Thoracic aorta (tissue), 2 donors: Measurements from ENCODE around the gene HSPB2. TPM values are rescaled to one million over a fixed set of nuclear protein-coding genes. Genes with fewer than 3 reads are reported as not detected.

ENCODE experiments used
- ATAC-seq: fragments of 150-250 bp; one replicate; pipeline ENCODE4 v1.8.0; 2017; ENCODE audit warnings: low read depth; ENCODE audit not compliant: insufficient number of reproducible peaks, low FRiP score
- DNase-seq: peaks from one replicate; pipeline ENCODE4 v3.0.0-alpha.2; 2020; ENCODE audit warnings: low spot score
- H3K27ac ChIP-seq, 2 donors: fragments of 200-600 bp; sonication (generic); 1 replicate in 1 of 2; 2 replicates in 1 of 2; pipeline ENCODE4 v1.5.1; 2016; ENCODE audit warnings: mild to moderate bottlenecking in 2 of 2, moderate library complexity in 2 of 2
- H3K27me3 ChIP-seq: fragments of 200-600 bp; sonication (generic); replicated peaks from 2 replicates; pipeline ENCODE4 v1.6.0; 2016; ENCODE audit warnings: mild to moderate bottlenecking; ENCODE audit not compliant: insufficient read depth
- H3K36me3 ChIP-seq: fragments of 200-600 bp; sonication (generic); one replicate; pipeline ENCODE4 v1.5.1; 2016
- H3K4me1 ChIP-seq, 2 donors: fragments of 200-600 bp; sonication (generic); 1 replicate in 1 of 2; 2 replicates in 1 of 2; pipeline versions ENCODE4 v1.5.1 to v1.6.0; 2016; ENCODE audit warnings: low read depth in 2 of 2, mild to moderate bottlenecking in 1 of 2; ENCODE audit not compliant: control insufficient read depth in 1 of 2
- H3K4me3 ChIP-seq: fragments of 200-600 bp; sonication (generic); 2 replicates; pipeline ENCODE4 v1.5.1; 2016; ENCODE audit warnings: mild to moderate bottlenecking
- H3K9me3 ChIP-seq: fragments of 200-600 bp; sonication (generic); 2 replicates; pipeline ENCODE4 v1.5.1; 2016
- total RNA-seq, 2 donors: library from RNA; depleted of rRNA; stranded (reverse); fragments of >200 nt; gene quantifications; one replicate each; pipeline versions ENCODE4 v1.1.0 to v1.2.3, GENCODE V29; 2016
- TF ChIP-seq, protein P1 (sequence below): fragments of 200-600 bp; sonication (generic); IDR thresholded peaks from one replicate; pipeline ENCODE4 v1.5.1; 2019; ENCODE audit warnings: antibody characterized with exemption

HSPB2 gene
- total RNA-seq, 2 donors from 2014 or later: 2.2 to 3.1 TPM

DNA sequence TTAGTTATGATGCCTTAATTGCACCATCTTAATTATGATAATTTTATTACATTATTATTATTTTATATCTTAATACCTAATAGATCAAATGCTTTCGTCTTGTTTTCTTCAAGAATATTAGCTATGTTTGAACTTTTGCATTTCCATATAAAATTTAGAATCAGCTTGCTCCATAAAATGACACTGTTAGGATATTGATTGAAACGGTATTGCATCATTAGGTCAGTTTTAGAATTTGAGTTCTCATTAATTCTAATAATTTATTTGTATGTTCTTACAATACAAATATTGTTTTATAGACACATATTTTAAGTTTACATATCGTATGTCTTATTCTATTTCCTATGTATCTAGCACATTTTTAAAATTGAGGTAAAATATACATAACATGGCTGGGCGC is 26.5 kb upstream of the HSPB2 start:
- H3K4me1 ChIP-seq: no peaks in the 10 kb centered on the region
- TF ChIP-seq, protein P1, sequence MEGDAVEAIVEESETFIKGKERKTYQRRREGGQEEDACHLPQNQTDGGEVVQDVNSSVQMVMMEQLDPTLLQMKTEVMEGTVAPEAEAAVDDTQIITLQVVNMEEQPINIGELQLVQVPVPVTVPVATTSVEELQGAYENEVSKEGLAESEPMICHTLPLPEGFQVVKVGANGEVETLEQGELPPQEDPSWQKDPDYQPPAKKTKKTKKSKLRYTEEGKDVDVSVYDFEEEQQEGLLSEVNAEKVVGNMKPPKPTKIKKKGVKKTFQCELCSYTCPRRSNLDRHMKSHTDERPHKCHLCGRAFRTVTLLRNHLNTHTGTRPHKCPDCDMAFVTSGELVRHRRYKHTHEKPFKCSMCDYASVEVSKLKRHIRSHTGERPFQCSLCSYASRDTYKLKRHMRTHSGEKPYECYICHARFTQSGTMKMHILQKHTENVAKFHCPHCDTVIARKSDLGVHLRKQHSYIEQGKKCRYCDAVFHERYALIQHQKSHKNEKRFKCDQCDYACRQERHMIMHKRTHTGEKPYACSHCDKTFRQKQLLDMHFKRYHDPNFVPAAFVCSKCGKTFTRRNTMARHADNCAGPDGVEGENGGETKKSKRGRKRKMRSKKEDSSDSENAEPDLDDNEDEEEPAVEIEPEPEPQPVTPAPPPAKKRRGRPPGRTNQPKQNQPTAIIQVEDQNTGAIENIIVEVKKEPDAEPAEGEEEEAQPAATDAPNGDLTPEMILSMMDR: no peak
- ATAC-seq (no peak), DNase-seq (no peak)
- H3K27me3 ChIP-seq: no peaks in the 10 kb centered on the region
- H3K36me3 ChIP-seq: no peaks in the 10 kb centered on the region
- H3K4me3 ChIP-seq: no peak overlapping the region
- no peak overlapping the region for H3K27ac ChIP-seq
- no peaks in the 10 kb centered on the region for H3K9me3 ChIP-seq

DNA sequence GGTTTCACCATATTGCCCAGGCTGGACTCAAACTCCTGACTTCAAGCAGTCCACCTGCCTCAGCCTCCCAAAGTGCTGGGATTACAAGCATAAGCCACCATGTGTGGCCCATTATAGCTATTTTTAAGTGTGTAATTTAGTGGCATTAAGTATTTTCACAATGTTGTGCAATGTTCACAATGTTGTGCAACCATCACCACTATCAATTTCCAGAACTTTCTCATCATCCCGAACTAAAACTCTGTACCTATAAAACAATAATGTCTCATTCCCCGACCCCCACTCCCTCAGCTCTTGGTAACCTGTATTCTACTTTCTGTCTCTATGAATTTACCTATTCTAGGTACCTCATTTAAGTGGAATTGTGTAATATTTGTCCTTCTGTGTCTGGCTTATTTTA is 25.7 kb upstream of the HSPB2 start:
- Histone ChIP-seq H3K4me1 (no peaks in the 10 kb centered on the region), H3K9me3 (no peaks in the 10 kb centered on the region), H3K27me3 (no peaks in the 10 kb centered on the region), H3K36me3 (no peaks in the 10 kb centered on the region), H3K27ac (no peak overlapping the region), H3K4me3 (no peak overlapping the region)
- TF ChIP-seq, protein P1: no peak
- ATAC-seq (no peak), DNase-seq (no peak)

DNA sequence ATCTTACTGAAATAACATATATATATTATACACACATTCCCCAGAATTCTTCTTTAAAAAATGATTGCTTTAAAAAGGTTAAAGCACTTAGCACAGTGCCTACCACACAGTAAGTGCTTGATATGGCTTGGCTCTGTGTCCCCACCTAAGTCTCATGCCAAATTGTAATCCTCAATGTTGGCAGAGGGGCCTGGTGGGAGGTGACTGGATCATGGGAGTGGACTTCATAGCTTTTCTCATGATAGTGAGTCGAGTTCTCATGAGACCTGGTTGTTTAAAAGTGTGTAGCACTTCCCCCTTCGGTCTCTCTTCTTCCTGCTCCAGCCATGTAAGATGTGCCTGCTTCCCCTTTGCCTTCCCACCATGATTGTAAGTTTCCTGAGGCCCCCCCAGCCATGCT is 7.1 kb upstream of the HSPB2 start:
- no peak for DNase-seq
- TF ChIP-seq, protein P1: no peak
- Histone ChIP-seq H3K4me1 (peaks cover 0 to 15% of the 10 kb centered on the region in 2 donors), H3K27me3 (no peaks in the 10 kb centered on the region), H3K27ac (no peak overlapping the region), H3K4me3 (no peak overlapping the region), H3K36me3 (no peaks in the 10 kb centered on the region), H3K9me3 (no peaks in the 10 kb centered on the region)
- no peak for ATAC-seq

DNA sequence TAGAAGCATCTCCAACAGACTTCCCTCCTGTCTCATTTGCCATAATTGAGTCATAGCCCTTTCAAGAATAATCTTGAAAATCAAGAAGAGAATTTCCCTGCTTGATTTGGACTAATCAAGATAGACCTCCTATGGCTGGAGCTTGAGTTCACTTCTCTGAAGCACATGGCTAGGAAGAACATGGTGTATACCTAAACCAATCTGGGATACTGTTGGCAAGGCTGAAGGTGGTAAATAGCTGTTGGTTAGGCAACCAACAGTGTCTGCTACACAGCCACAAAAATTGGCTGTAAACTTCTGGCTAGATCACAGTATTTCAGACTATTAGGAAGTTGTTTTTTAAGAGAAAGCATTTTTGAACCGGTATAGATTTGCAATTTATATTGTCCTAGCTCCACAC is 5.9 kb upstream of the HSPB2 start:
- no peak overlapping the region for H3K4me3 ChIP-seq
- no peaks in the 10 kb centered on the region for H3K36me3 ChIP-seq
- peaks cover 0 to 15% of the 10 kb centered on the region in 2 donors for H3K4me1 ChIP-seq
- H3K9me3 ChIP-seq: no peaks in the 10 kb centered on the region
- H3K27ac ChIP-seq: peak overlapping the region in 1 of 2 donors; percentile 23
- DNase-seq: no peak
- ATAC-seq: no peak
- H3K27me3 ChIP-seq: no peaks in the 10 kb centered on the region
- TF ChIP-seq, protein P1: no peak

DNA sequence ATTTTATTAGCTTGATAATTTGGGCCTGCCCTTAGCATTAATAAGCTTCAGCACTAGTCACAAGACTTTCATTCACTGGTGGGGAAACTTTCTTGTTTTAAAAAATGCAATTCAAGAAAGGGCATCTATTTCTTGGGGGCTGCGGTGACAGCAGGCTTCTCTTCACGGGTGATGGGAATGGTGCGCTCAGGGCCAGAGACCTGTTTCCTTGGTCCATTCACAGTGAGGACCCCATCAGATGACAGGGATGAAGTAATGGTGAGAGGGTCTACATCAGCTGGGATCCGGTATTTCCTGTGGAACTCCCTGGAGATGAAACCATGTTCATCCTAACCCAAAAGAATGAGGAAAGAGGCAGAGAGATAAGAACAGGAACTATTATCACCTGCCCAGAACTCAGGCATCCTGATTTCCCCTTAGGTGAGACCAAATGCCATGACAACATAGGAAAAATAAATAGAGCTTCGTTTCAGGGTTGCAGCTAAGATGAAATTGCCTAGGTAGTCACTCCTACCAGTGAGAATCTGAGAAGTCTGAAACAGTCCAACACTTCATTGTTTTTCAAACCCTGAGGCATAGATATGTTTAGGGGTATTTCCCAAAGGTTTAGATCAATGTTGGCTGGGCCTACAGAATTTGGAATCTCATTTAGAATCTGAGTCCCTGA is 3.8 kb upstream of the HSPB2 start:
- Histone ChIP-seq H3K36me3 (no peaks in the 10 kb centered on the region), H3K4me3 (peak overlapping the region; percentile 76), H3K27me3 (no peaks in the 10 kb centered on the region), H3K9me3 (no peaks in the 10 kb centered on the region), H3K4me1 (peaks cover 0 to 15% of the 10 kb centered on the region in 2 donors), H3K27ac (peak overlapping the region in 1 of 2 donors; percentile 99)
- DNase-seq (no peak), ATAC-seq (no peak)
- TF ChIP-seq, protein P1: no peak
